GM21526 (cell line): Measurements from ENCODE around the gene HDDC2.

Experiments used
- ATAC-seq: cut with Tn5 transposase; IDR thresholded peaks from one replicate; pipeline ENCODE4 v1.9.1; 2021; ENCODE audit warnings: moderate library complexity; ENCODE audit not compliant: unreplicated experiment, low FRiP score

Gene HDDC2

GRCh38 chr6:125273251-125273650, 28.5 kb downstream of the HDDC2 start:
- no peak for ATAC-seq

- no peak for ATAC-seq
Observed at GRCh38 chr6:125271486-125272159, 30.1 kb downstream of the HDDC2 start.

DNA sequence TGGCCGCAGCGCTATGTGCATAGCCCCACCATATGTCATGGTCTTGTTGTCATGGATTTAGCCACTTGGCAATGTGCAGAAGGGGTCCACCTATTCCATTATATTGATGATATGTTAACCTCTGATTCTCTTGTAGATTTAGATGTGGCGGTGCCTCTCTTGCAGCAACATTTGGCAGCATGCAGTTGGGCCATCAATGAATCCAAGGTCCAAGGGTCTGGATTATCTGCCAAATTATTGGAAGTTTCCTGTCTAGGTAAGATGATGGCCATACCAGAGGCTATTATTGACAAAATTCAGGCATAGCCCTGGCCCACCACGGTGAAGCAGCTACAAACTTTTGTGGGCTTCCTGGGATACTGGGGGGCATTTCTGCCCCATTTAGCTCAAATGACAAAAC, 31.4 kb downstream of the HDDC2 start:
- no peak for ATAC-seq

DNA sequence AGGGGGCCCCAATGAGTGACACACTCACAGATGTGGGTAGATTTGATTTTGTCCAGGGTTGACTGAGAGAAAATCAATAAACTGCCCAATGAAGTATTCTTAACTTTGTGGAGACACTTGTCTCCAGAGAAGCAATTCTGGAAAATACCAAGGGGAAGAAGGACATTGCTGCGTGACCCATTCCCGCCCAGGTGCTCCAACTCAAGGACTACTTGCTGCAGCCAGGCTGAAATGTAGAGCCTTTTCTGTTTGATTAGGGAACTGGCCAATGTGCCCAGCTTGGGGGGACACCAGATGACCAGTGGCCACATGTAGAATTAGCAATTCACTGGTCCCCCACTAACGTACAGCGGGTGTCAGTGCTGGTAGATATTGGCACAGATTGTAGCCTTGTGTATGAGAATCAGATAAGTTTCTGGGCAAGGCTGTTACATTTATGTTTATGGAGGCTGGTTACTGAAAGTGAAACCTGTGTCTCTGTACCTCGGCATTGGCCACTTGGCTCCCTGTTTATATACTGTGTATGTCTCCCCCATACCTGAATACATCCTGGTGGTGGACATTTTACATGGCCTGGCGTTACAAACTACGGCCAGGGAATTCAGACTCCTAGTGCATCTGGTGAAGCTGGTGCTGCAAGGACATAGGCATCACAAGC, 32.3 kb downstream of the HDDC2 start:
- no peak for ATAC-seq

- no peak for ATAC-seq
Observed at GRCh38 chr6:125268765-125269164, 33.0 kb downstream of the HDDC2 start.

GRCh38 chr6:125267806-125268523, 33.8 kb downstream of the HDDC2 start:
- no peak for ATAC-seq

GRCh38 chr6:125264476-125264875, 37.3 kb downstream of the HDDC2 start:
- ATAC-seq, result no peak

DNA sequence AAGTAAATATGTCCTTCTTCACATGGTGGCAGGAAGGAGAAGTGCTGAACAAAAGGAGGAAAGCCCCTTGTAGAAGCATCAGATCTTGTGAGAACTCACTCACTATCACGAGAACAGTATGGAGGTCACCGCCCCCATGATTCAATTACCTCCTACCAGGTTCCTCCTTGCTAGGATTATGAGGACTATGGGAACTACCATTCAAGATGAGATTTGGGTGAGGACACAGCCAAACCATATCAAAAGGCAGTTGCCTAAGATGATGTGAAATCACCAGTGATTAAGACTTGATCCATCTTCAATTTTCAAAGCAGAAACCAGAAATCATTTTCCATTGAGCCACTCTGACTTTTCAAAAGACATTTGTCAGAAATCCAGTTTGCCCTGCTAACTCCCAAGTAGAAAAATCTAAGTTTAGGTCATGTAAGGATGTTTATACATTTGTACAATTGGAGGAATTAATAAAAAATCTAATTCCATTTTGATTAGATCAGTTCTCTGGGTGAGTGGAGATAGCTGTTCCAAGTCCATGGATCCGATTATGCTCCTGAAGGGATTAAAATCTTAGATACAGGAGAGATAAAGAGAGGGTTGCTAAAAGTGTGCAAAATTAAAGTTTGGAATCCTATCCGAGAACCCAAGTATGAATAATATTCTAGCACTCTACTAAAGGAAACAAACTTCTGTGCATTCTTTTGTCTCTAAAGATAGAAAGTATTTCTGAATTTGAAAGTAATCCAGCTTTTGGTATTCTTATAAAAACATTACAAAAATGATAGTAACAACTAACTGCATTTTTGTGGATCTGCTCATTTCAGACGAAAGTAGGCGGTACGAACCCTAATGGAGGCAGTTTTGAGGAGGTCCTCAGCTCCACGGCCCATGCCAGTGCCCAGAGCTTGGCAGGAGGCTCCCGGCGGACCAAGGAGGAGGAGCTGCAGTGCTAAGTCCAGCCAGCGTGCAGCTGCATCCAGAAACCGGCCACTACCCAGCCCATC, 39.5 kb downstream of the HDDC2 start:
- no peak for ATAC-seq

DNA sequence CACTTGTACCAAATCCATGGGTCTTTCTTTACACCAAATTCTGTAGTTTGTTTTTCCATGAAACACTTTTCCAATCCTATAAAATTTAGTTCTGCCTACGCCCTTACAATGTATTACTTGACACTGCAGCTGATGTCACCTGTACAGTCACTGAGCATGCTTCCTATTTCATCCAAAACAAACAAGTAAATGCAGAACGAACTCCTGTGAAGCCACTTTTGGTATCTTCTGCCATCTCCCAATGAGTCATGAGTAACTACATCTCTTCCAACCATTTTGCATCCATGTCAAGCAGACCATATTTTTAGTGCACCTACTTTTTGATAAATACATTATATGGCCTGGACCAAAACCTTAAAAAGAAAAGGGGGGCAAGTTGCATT, 42.4 kb downstream of the HDDC2 start:
- ATAC-seq, result no peak

- no peak for ATAC-seq
Observed at GRCh38 chr6:125258651-125259353, 43.0 kb downstream of the HDDC2 start.

- no peak for ATAC-seq
Observed at GRCh38 chr6:125257351-125257750, 44.4 kb downstream of the HDDC2 start.

- ATAC-seq, result no peak
Observed at GRCh38 chr6:125255201-125255600, 46.6 kb downstream of the HDDC2 start.

DNA sequence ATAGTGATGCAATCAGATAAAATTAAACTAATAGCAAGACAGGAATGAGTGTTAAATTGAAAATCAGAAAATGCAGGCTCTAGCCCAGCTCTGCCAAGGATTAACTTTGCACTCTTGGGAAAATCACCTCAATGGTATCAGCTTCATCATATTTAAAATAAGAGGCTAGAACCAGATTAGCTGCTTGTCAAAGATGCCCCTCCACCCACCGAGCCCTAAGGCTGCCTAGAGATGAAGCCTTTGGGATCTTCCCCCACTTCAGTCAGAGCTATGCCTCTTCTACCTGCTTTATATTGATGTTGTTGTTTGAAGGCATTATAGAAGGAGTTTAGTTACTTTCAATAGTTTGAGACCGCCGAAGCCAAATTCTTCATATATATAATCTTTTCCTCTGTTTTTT, 47.4 kb downstream of the HDDC2 start:
- no peak for ATAC-seq

GRCh38 chr6:125253881-125254280, 47.9 kb downstream of the HDDC2 start:
- no peak for ATAC-seq

- no peak for ATAC-seq
Observed at GRCh38 chr6:125252891-125253290, 48.9 kb downstream of the HDDC2 start.

- ATAC-seq, result no peak
Observed at GRCh38 chr6:125251516-125252220, 50.1 kb downstream of the HDDC2 start.

GRCh38 chr6:125250511-125250910, 51.3 kb downstream of the HDDC2 start:
- ATAC-seq, result no peak

- no peak for ATAC-seq
Observed at GRCh38 chr6:125248136-125248535, 53.6 kb downstream of the HDDC2 start.

GRCh38 chr6:125246566-125246965, 55.2 kb downstream of the HDDC2 start:
- no peak for ATAC-seq
